Measurements from ENCODE around the gene ANKRD10. TPM values are rescaled to one million over a fixed set of nuclear protein-coding genes. Genes with fewer than 3 reads are reported as not detected.

ANKRD10 gene
- total and polyA plus RNA-seq, 2 experiments from 2014 or later: 250 to 277 TPM

GRCh38 chr13:110873639-110874507 lies 41.0 kb downstream of the ANKRD10 start:
- H3K4me1 ChIP-seq (ENCODE audit: insufficient read depth): peaks cover 7% of the 10 kb centered on the region; the same call in 1 of the 2 replicates
- H3K79me2 ChIP-seq (replicated peaks; ENCODE audit: insufficient read depth): no peaks in the 10 kb centered on the region
- no peak for TF ChIP-seq EZH2 (IDR thresholded peaks at IDR 0.05; ENCODE audit: low read depth, unreplicated experiment)
- no peak for TF ChIP-seq POLR2AphosphoS5 (IDR thresholded peaks at IDR 0.05; ENCODE audit: low read depth)
- no peak for TF ChIP-seq ZNF114 (CRISPR knock-in tag; IDR thresholded peaks at IDR 0.05)
- TF ChIP-seq NANOG (IDR thresholded peaks at IDR 0.05; ENCODE audit: borderline replicate concordance): no peak
- TF ChIP-seq, protein P1, sequence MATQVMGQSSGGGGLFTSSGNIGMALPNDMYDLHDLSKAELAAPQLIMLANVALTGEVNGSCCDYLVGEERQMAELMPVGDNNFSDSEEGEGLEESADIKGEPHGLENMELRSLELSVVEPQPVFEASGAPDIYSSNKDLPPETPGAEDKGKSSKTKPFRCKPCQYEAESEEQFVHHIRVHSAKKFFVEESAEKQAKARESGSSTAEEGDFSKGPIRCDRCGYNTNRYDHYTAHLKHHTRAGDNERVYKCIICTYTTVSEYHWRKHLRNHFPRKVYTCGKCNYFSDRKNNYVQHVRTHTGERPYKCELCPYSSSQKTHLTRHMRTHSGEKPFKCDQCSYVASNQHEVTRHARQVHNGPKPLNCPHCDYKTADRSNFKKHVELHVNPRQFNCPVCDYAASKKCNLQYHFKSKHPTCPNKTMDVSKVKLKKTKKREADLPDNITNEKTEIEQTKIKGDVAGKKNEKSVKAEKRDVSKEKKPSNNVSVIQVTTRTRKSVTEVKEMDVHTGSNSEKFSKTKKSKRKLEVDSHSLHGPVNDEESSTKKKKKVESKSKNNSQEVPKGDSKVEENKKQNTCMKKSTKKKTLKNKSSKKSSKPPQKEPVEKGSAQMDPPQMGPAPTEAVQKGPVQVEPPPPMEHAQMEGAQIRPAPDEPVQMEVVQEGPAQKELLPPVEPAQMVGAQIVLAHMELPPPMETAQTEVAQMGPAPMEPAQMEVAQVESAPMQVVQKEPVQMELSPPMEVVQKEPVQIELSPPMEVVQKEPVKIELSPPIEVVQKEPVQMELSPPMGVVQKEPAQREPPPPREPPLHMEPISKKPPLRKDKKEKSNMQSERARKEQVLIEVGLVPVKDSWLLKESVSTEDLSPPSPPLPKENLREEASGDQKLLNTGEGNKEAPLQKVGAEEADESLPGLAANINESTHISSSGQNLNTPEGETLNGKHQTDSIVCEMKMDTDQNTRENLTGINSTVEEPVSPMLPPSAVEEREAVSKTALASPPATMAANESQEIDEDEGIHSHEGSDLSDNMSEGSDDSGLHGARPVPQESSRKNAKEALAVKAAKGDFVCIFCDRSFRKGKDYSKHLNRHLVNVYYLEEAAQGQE (IDR thresholded peaks at IDR 0.05; ENCODE audit: unreplicated experiment): no peak
- TF ChIP-seq JUNB (IDR thresholded peaks at IDR 0.05; ENCODE audit: unreplicated experiment): no peak
- no peak for TF ChIP-seq CTCF (conservative IDR thresholded peaks at IDR 0.05; ENCODE audit: low read depth in 2 of 2)
- no peak for TF ChIP-seq STAT1 (IDR thresholded peaks at IDR 0.05; ENCODE audit: unreplicated experiment)
- TF ChIP-seq, protein P2, sequence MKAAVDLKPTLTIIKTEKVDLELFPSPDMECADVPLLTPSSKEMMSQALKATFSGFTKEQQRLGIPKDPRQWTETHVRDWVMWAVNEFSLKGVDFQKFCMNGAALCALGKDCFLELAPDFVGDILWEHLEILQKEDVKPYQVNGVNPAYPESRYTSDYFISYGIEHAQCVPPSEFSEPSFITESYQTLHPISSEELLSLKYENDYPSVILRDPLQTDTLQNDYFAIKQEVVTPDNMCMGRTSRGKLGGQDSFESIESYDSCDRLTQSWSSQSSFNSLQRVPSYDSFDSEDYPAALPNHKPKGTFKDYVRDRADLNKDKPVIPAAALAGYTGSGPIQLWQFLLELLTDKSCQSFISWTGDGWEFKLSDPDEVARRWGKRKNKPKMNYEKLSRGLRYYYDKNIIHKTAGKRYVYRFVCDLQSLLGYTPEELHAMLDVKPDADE (IDR thresholded peaks at IDR 0.05): no peak
- no peak for TF ChIP-seq EZH2phosphoT487 (IDR thresholded peaks at IDR 0.05; ENCODE audit: unreplicated experiment)
- TF ChIP-seq, protein P3, sequence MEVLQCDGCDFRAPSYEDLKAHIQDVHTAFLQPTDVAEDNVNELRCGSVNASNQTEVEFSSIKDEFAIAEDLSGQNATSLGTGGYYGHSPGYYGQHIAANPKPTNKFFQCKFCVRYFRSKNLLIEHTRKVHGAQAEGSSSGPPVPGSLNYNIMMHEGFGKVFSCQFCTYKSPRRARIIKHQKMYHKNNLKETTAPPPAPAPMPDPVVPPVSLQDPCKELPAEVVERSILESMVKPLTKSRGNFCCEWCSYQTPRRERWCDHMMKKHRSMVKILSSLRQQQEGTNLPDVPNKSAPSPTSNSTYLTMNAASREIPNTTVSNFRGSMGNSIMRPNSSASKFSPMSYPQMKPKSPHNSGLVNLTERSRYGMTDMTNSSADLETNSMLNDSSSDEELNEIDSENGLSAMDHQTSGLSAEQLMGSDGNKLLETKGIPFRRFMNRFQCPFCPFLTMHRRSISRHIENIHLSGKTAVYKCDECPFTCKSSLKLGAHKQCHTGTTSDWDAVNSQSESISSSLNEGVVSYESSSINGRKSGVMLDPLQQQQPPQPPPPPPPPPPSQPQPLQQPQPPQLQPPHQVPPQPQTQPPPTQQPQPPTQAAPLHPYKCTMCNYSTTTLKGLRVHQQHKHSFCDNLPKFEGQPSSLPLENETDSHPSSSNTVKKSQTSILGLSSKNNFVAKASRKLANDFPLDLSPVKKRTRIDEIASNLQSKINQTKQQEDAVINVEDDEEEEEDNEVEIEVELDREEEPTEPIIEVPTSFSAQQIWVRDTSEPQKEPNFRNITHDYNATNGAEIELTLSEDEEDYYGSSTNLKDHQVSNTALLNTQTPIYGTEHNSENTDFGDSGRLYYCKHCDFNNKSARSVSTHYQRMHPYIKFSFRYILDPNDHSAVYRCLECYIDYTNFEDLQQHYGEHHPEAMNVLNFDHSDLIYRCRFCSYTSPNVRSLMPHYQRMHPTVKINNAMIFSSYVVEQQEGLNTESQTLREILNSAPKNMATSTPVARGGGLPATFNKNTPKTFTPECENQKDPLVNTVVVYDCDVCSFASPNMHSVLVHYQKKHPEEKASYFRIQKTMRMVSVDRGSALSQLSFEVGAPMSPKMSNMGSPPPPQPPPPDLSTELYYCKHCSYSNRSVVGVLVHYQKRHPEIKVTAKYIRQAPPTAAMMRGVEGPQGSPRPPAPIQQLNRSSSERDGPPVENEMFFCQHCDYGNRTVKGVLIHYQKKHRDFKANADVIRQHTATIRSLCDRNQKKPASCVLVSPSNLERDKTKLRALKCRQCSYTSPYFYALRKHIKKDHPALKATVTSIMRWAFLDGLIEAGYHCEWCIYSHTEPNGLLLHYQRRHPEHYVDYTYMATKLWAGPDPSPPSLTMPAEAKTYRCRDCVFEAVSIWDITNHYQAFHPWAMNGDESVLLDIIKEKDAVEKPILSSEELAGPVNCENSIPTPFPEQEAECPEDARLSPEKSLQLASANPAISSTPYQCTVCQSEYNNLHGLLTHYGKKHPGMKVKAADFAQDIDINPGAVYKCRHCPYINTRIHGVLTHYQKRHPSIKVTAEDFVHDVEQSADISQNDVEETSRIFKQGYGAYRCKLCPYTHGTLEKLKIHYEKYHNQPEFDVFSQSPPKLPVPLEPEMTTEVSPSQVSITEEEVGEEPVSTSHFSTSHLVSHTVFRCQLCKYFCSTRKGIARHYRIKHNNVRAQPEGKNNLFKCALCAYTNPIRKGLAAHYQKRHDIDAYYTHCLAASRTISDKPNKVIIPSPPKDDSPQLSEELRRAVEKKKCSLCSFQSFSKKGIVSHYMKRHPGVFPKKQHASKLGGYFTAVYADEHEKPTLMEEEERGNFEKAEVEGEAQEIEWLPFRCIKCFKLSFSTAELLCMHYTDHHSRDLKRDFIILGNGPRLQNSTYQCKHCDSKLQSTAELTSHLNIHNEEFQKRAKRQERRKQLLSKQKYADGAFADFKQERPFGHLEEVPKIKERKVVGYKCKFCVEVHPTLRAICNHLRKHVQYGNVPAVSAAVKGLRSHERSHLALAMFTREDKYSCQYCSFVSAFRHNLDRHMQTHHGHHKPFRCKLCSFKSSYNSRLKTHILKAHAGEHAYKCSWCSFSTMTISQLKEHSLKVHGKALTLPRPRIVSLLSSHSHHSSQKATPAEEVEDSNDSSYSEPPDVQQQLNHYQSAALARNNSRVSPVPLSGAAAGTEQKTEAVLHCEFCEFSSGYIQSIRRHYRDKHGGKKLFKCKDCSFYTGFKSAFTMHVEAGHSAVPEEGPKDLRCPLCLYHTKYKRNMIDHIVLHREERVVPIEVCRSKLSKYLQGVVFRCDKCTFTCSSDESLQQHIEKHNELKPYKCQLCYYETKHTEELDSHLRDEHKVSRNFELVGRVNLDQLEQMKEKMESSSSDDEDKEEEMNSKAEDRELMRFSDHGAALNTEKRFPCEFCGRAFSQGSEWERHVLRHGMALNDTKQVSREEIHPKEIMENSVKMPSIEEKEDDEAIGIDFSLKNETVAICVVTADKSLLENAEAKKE (CRISPR knock-in tag; IDR thresholded peaks at IDR 0.05): no peak
- TF ChIP-seq ZNF331 (CRISPR knock-in tag; IDR thresholded peaks at IDR 0.05; ENCODE audit: low read depth): no peak
- H3K27ac Mint-ChIP-seq: no peak overlapping the region
- H3K4me2 ChIP-seq: peak overlapping the region; percentile 76
- H3K4me3 ChIP-seq: peak overlapping the region; percentile 56
- H3K4me3 Mint-ChIP-seq: no peak overlapping the region
- no peaks in the 10 kb centered on the region for H4K20me1 ChIP-seq (replicated peaks; ENCODE audit: insufficient read depth)
- H3K4me1 Mint-ChIP-seq: peaks cover 21% of the 10 kb centered on the region
- DNase-seq (ENCODE audit: low spot score) (no peak), ATAC-seq (no peak)
- no peaks in the 10 kb centered on the region for H3K9me2 ChIP-seq (ENCODE audit: insufficient read depth)
- peaks cover 3% of the 10 kb centered on the region; the same call in 1 of the 3 replicates for H3K36me3 Mint-ChIP-seq (ENCODE audit: low read depth)
- 0 out of 2 replicates have a peak overlapping the region, but pooled peaks have one; percentile 83 for H2AFZ ChIP-seq
- H3K27me3 Mint-ChIP-seq (ENCODE audit: insufficient read depth, low read depth, poor library complexity): peaks cover 2% of the 10 kb centered on the region
- no peaks in the 10 kb centered on the region for H3K36me3 ChIP-seq (ENCODE audit: insufficient read depth)
- no peaks in the 10 kb centered on the region for H3K27me3 ChIP-seq (ENCODE audit: insufficient read depth)
- no peaks in the 10 kb centered on the region for H3K9me3 Mint-ChIP-seq
- no peak overlapping the region for H3K27ac ChIP-seq (ENCODE audit: low read depth)
- H3F3A ChIP-seq (replicated peaks; ENCODE audit: low read depth): 0 out of 2 replicates have a peak, but pooled peaks cover 20% of the 10 kb centered on the region
